Measurements from ENCODE around the gene PAPSS2.
"Not testable (repeated sequence)": the region's sequence is repeated elsewhere in the genome, so short reads cannot be mapped to it uniquely, and the experiment has no call there.

PAPSS2 gene

DNA sequence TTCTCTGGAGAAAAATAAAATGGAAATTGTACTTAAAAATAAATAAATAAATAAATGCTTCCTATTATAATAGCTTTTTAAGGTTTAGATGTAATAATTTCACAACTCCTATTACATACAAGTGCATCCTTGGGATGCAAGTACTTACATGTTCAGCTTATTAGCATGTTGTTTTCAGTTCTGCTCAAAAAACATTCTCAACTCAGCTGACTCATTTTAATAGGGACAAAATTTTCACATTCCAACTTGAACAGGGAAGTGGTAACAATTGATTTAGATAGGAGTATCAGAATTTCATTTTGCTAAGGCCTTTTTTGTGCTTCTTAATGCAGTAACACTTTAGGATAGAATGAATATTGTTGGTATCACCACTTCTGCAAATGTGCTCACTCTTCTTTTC is 16.7 kb upstream of the PAPSS2 start:
- DNase-seq (ENCODE audit: low read depth): no peak

DNA sequence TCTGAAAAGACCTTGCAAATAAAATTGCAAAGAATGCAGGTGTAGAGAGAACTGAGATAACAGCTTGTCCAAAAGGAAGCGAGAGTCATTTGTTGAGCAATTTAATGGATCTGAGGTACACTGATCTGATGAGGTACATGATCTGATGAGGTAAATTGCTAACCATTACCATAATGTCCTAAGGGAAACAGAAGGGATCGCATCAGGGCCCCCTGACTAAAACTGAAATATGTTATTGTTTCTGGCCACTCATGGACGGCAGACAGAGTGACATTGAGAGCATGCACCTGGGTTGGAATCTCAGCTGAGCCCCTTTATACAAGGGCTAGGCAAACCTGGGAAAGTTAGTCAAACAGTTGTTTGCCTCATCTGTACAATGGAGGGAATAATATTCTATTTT is 15.8 kb upstream of the PAPSS2 start:
- no peak for DNase-seq (ENCODE audit: low read depth)

DNA sequence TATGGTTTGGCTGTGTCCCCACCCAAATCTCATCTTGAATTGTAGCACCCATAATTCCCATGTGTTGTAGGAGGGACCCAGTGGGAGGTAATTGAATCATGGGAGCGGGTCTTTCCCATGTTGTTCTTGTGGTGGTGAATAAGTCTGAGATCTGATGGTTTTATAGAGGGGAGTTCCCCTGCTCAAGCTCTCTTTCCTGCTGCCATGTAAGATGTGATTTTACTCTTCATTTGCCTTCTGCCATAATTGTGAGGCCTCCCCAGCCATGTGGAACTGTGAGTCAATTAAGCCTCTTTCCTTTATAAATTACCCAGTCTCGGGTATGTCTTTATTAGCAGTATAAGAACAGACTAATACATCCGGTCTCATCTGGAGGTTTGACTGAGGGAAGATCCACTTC is 15.2 kb upstream of the PAPSS2 start:
- DNase-seq (ENCODE audit: low read depth): not testable (repeated sequence)

DNA sequence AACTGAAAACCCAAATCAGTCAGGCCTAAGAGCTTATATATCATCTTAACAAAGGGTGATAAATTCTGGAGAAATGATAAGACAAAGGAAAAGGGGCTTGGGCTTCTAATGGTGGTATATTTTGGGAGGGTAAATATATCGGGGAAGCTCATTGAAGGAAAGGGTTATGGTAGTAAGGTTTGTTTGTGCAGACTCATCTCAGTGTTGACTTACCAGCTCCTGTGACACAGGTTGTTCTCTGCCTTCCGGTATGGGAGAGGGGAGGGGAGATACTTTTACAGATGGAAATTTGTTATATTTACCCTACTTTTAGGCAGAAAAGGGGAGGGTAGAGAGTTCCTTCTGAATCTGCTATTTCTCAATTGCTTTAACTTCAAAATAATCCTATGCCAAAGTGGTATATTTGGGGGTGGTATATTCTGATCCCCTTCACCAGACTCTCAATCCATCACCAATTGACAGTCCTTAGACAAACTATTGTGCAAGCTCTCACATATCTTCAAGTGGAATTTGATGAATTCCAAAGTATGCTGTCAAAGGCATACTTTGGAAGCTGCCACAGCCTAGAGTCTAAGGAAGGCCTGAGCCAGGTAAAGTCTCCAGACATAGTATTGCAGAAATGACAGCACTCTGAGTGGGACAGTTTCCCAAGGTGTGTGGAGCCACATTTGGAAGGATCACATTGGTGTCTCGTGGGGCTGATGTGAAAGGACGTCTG is 13.3 kb upstream of the PAPSS2 start:
- no peak for DNase-seq (ENCODE audit: low read depth)

DNA sequence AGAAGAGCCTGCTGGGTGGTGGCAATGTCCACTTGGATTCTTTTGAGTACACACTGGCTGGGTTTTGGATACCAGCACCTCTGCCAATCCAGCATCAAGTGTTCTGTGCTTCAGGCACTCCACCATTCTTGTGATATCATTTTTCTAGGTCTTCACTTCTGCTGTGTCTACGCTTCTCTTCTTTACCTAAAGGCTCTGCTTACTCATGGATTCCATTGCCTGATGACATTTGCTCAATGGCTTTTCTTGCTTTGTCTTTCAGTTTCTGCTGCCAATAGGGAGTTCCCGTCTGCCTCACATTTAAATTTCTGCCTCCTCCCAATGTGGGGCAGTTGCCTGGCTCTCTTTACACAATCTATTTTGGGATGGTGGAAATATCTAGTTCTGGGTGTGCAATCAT is 12.7 kb upstream of the PAPSS2 start:
- no peak for DNase-seq (ENCODE audit: low read depth)

DNA sequence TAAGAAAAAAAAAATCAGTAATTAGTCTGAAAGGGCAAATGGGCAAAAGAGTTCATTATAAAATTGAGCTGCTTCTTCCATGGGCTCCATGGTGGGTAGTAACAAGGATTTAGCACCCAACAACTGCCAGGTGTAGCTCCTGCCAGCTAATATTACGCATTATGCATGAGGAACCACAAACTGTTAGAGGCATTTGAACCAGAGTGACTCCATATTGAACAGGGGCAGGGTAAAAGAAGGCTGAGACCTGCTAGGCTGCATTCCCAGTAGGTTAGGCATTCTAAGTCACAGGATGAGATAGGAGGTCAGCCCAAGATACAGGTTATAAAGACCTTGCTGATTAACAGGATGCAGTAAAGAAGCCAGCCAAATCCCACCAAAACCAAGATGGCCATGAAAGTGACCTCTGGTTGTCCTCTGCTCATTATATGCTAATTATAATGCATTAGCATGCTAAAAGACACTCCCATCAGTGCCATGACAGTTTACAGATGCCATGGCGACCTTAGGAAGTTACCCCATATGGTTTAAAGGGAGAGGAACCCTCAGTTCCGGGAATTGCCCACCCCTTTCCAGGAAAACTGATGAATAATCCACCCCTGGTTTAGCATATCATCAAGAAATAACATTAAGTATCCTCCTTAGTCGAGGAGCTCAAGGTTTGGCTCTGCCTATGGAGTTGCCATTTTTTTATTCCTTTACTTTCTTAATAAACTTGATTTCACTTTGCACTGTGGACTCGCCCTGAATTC is 8.7 kb upstream of the PAPSS2 start:
- no peak for DNase-seq (ENCODE audit: low read depth)

DNA sequence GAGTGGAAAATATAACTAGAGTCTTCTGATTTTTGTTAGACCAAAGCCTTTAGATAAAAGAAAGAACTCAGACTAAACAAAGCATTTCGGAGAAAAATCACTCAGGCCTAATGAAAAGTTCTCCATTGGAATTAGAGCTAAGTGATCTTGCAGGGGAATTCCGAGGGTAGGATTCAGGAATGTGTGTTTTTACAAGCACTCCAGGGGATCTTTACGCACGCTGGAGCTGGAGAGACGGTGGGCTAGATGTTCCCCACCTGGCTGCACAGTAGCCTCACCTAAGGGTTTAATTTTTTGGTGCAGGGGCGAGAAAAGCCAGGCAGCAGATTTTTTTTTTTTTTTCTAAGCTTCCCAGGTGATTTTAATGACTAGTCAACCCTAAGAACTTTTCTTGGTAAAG is 7.9 kb upstream of the PAPSS2 start:
- DNase-seq (ENCODE audit: low read depth): no peak

DNA sequence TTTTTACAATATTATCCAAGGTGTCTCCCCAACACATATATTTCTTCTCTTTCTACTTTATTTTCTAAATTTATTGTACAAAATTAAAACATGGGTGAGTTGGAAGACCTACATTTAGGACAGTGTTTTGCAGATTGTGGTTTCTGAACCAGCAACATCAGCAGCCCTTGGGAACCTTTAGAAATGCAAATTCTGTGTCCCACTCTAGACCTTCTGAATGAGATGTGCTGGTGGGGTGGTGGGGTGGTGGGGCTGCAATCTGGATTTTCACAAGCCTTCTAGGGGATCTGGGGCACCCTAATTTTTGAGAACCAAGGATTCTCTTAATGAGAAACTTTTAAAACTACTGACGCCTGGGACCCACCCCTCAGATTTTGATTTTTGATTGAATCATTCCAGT is 7.4 kb upstream of the PAPSS2 start:
- DNase-seq (ENCODE audit: low read depth): no peak

DNA sequence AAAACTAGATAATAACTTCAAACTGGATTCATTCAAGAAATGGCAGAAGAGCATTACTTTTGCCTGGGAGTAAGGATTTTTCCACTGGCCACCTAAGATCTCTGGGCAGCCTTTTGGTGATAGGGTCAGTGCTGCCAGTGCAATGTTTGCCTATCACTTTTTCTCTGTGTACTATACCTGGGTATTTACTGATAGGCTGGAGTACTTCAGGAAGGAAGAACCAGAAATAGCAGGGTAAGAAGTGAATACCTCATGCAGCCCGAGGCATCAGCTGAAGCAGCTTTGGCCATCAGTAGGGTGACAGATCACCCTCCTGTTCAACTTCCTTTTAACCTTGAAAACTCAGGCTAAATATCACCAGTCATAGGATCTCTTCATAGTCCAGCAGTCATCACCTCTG is 5.5 kb upstream of the PAPSS2 start:
- no peak for DNase-seq (ENCODE audit: low read depth)

DNA sequence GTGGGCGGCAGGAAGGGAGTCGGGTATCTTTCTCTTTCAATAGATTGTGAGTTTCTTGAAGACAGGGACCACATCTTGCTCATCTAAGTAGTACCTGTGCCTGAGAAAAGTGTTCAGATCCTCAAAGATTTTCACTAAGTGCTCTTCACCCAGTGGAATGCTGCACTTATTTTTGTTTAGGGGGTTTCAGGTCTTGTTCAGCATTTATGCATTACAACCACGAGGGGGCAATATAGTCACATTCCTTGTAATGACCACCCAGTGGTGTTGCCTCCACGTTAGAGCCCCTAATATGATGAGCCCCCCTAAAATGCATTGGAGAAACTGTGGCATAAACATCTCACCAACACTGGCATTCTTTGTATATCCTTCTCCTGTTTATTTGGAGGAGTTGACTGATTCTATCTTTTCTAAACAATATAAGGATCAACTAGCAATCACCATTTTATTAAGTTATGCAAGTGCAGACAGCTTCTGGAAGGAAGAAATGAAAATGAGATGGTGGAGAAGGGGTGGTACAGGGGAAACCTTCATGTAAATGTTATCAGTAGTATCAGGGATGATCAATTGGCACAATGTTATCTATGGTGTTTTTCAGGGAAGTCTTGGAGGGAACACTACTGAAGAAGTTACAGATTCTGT is 3.1 kb upstream of the PAPSS2 start:
- no peak for DNase-seq (ENCODE audit: low read depth)

DNA sequence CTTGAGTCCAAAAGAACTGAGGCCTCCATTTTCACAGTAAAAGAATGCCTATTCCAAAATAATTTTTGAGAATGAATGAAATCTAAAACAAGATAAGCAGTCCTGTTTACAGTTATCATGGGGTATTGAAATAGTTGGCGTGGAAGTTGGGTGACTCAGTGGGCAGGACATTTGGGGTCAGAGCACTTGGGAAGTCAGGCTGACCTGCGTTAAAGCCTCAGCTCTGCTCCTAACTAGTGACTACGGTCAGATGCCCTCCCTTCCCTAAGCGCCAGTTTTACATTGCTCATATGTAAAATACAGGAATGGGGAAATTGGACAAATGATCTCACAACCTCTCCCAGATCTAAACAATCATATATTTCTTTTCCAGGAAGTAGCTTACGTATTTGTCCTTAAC is 2.3 kb upstream of the PAPSS2 start:
- no peak for DNase-seq (ENCODE audit: low read depth)

DNA sequence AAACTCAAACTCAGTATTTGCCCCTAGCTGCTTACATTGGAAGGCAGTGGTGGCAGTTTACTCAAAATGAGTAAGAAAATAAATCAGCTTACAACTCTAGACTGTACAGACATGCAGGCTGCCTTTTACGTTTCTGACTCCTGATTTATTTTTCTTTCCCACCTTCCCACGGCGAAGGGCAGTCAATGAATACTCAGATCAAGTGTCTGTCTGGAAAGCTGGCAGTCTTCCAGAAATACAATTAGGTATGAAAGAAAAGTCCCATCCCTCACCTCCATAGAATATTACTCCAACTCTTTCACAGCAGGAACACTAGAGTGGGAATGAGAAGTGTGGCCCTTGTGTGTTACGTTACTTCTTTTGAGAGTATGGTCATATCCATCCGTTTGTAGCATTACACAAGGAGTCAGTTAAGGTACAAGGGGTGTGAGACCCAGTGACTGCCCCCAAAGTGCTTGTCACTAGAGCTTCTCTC is 1.3 kb upstream of the PAPSS2 start:
- no peak for DNase-seq (ENCODE audit: low read depth)

DNA sequence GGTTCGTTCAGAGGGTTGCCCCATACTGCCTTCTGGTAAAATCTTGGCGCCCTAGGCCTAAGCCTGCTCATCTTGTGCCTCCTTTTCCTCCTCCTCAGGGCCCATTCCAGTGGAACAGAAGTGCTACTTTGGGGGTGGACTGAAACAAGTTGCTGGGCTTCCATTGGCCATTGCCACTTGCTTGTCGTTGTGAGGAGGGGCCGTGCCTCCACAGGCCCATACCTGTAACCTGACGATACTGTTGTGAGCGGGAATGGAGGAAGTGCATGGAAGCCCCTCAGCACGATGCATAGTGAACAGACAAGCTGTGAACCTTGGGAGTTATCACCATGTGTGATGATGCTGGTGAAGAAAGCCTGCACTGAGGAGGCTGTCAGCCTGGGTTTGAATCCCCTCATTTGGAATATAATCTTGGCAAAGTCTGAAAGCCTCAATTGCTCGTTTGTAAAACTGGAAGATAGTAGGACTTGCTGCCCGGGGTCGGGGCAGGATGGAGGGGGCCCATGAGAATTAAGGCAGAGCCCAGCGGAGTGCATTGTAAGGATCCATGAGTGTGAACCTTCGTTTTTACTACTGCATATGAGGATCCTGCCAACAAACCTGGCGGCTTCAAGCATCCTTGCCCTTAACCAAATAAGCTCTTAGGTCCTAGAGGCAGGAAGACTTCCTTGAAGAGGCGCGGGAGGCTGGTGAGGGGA is 671 bp upstream of the PAPSS2 start:
- DNase-seq (ENCODE audit: low read depth): no peak

DNA sequence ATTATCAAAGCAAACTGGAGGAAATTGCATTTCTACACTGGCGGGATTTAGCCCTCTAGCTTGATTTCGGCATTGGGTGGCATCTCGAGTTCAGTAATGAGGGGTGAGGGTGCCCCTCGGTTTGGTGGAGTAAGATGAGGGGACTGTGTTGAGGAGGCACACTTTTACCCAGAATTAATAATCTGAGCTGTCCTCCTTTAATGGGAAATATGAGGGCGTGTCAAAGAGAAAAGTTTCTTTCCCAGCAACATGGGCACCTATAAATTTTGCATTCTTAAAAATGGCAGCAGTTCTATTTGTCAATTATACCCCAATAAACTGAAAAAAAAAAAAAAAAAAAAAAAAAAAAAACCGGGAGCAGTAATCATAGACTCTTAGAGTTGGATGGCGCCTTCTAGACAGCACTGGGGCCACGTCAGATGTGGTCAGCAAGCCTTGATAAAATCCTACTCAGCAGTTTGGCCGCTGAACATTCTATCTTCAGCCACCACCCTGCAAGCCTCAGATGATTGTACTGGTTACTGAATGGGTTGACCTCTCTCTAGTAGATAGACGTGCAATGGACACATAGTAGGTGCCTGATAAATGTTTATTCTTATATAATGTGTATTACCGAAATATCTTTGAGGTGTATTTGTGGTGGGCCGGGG is 931 bp downstream of the PAPSS2 start:
- DNase-seq (ENCODE audit: low read depth): no peak

DNA sequence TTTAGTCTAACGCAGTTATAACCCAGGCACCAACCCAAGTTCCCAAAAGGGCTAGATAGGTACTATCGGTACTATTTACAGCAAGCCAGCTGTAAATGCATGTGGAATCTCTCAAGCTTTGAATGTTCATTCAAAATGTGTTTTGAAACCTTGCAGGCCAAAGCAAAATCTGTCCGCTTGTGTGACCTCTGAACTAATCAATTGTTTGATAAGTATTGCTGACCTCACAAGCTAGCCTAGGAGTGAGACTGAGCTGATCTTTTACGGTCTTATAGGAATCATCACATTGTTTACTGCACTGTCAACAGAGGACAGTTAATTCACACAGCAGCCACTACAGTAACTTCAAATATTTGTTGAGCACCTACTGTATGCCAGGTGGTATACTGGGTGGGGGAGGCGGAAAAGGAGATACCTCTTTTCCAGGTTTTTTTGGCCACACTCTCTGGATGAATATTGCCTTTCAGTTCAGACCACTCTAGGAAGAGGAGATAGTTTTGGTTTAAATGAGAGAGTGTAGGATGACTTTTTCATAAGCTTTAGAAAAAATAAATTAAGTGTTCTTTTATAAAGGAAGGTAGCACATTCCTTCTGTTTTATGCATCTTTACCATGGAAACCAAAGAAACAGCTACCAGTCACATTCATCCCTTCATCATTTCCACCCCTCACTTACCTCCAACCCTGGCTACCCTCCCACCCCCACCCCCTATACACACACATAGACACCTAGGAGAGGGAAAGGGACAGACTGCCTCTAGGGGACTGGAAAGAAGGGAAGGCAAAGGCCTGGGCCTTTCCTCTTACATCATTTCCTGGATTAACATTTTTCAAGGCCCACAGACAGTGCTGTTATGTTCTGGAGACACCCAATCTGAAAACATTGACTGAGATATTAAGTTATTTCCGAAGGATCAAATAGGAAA is 2.4 kb downstream of the PAPSS2 start:
- DNase-seq (ENCODE audit: low read depth): no peak

DNA sequence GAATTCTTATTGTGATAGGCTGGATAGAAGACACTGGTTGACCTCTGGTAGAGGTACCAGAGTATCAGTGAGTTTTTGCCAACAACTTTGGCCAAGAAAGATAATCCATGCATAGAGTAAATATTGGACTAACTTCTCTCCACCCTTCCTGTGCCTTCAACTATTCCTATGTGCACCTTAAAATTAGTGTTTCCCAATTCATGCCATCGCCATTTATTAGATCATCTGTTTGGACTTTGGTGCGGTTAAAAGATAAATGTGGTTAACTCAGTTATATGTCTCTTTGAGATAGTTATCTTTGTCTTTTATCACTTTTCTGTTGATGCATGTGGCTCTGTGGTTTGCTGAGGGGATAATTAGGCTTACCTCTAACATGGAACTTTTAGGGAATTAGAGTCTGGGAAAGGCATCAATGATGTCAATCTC is 4.6 kb downstream of the PAPSS2 start:
- no peak for DNase-seq (ENCODE audit: low read depth)

DNA sequence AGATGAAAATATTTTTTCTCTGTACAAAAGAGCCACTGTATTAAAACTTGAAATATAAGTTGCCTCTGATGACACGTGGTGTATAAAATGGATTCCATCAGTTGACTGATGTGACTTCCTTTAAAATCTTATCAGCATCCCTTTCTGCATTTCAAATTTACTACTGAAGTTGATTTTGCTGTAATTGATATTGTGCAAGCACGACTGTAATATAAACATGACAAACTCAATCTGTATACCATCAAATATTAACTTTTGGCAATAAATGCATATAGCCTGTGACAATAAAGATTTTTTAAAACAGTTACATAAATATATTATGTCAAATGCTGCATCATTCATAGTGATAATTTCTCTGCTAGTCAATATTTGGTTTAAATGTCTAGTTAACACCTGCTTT is 7.8 kb downstream of the PAPSS2 start:
- no peak for DNase-seq (ENCODE audit: low read depth)

DNA sequence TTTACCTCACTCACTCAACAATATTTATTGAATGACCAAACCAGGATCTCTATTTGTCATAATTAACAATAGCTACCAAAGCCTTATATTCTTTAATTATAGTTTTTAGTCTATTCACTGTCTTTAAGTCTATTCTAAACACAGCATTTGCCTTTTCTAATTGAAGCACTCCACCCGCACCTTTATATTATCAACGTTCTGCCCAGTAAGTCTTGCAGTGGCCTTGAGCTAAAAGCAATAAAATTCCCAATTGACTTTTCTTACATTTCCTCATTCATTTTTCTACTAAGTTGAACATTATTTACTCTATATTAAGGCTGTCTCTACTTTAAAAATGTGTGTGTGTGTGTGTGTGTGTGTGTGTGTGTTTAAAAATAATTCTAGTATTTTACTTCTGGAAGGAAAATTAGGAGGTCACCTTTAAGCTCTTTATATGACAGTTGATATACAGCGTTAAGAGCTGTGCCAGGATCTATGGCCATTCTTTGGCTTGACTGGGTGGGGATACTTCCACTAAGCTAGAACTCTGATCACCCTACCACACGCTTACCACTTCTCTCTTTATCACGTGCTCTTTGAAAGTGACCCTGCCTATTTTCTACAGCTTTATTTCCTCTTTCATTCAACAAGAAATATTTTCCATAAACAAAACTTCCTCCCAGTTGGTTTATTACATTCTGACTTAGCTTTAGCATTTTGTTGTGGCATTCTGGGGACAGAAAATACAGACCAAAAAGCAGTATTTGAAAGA is 8.8 kb downstream of the PAPSS2 start:
- DNase-seq (ENCODE audit: low read depth): no peak

DNA sequence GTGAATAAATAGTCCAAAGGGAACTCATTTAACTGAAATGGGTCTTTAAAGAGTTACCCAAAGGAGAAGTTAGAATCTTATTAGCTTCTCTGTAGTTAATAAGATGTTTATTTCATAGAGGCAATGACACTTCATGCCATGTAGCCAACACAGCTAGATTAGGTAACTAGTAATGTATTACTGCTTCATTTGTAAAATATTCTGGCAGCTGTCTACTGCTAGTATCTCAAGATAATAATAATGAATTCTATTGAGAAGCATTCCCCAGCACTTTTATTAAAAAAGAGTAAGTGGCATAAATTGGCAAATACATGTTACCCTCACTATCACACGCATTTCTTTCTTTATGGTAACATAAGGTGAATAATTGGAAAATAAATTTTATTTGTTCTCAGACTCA is 10.1 kb downstream of the PAPSS2 start:
- no peak for DNase-seq (ENCODE audit: low read depth)

DNA sequence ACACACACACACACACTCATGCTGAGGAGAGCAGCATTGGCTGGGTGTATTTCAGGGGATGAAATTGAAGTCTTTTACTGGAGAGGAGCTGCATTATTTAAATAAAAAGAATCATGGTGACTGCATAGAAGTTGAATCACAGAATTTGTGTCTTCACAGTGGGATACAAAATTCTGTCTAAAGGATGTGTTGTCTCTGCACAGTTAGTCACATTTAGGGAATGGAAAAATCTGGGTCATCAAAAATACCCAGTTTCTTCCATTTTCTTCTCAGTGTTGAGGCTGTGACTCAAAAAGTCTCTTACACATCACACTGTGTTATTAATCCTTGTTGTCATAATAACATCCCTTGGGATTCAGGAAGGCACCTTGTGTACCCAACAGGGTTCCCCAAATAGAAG is 10.9 kb downstream of the PAPSS2 start:
- DNase-seq (ENCODE audit: low read depth): no peak
